Measurements from ENCODE around the gene CYB561A3. TPM values are rescaled to one million over a fixed set of nuclear protein-coding genes. Genes with fewer than 3 reads are reported as not detected.

The CYB561A3 gene
- total and polyA plus RNA-seq, 2 of the 13 experiments (the other 11 are each of a cell fraction or from before 2014, with no cell fraction given): 11.4 to 14.9 TPM

DNA sequence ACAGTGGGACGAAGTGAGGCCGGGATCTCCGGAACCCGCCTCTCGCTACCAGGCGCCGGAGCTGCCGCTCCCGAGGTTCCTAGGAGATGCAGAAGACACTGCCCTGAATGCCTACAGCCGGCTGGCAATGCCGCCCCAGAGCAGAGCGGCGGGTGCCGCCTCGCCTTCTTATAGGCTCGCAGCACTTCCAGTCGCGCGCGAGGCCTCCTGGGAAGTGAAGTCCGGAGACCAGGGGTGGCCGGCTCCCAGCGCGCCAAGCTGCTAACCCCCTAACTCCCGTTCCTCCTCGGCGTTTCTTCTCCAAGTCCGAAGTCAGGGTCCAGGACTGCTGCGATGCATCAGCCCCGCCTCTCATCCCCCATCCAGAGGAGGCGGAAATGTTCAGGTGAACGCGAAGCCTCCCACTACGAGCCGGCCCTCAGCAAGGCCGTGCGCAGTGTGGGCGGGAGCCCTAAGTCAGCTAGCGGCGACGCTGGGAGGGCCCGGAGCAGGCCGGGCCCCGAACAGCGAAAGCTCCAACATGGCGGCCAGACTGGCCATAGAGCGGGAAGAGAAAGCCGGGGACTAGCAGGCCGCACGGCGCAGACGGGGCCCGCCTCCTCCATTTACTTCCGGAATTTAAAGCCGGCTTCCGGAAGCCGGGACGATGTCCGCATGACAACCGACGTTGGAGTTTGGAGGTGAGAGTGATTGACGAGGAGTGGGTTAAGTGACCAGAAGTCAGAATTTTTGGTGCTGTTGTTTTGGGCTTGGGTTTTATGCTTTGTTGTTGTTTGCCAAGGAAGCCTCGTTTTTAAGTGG is at the start of gene CYB561A3, which contains the start of gene TMEM138 (continued):
- TF ChIP-seq, protein P1, sequence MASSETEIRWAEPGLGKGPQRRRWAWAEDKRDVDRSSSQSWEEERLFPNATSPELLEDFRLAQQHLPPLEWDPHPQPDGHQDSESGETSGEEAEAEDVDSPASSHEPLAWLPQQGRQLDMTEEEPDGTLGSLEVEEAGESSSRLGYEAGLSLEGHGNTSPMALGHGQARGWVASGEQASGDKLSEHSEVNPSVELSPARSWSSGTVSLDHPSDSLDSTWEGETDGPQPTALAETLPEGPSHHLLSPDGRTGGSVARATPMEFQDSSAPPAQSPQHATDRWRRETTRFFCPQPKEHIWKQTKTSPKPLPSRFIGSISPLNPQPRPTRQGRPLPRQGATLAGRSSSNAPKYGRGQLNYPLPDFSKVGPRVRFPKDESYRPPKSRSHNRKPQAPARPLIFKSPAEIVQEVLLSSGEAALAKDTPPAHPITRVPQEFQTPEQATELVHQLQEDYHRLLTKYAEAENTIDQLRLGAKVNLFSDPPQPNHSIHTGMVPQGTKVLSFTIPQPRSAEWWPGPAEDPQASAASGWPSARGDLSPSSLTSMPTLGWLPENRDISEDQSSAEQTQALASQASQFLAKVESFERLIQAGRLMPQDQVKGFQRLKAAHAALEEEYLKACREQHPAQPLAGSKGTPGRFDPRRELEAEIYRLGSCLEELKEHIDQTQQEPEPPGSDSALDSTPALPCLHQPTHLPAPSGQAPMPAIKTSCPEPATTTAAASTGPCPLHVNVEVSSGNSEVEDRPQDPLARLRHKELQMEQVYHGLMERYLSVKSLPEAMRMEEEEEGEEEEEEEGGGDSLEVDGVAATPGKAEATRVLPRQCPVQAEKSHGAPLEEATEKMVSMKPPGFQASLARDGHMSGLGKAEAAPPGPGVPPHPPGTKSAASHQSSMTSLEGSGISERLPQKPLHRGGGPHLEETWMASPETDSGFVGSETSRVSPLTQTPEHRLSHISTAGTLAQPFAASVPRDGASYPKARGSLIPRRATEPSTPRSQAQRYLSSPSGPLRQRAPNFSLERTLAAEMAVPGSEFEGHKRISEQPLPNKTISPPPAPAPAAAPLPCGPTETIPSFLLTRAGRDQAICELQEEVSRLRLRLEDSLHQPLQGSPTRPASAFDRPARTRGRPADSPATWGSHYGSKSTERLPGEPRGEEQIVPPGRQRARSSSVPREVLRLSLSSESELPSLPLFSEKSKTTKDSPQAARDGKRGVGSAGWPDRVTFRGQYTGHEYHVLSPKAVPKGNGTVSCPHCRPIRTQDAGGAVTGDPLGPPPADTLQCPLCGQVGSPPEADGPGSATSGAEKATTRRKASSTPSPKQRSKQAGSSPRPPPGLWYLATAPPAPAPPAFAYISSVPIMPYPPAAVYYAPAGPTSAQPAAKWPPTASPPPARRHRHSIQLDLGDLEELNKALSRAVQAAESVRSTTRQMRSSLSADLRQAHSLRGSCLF (CRISPR knock-in tag; IDR thresholded peaks at IDR 0.05; ENCODE audit: borderline replicate concordance): no peak
- TF ChIP-seq ZNF264 (CRISPR knock-in tag; IDR thresholded peaks at IDR 0.05): peak; percentile 70; the same call in 1 of the 2 replicates
- no peak for TF ChIP-seq ZNF205 (CRISPR knock-in tag; IDR thresholded peaks at IDR 0.05)
- TF ChIP-seq ZFAT (CRISPR knock-in tag; conservative IDR thresholded peaks at IDR 0.05): no peak
- TF ChIP-seq, protein P2, sequence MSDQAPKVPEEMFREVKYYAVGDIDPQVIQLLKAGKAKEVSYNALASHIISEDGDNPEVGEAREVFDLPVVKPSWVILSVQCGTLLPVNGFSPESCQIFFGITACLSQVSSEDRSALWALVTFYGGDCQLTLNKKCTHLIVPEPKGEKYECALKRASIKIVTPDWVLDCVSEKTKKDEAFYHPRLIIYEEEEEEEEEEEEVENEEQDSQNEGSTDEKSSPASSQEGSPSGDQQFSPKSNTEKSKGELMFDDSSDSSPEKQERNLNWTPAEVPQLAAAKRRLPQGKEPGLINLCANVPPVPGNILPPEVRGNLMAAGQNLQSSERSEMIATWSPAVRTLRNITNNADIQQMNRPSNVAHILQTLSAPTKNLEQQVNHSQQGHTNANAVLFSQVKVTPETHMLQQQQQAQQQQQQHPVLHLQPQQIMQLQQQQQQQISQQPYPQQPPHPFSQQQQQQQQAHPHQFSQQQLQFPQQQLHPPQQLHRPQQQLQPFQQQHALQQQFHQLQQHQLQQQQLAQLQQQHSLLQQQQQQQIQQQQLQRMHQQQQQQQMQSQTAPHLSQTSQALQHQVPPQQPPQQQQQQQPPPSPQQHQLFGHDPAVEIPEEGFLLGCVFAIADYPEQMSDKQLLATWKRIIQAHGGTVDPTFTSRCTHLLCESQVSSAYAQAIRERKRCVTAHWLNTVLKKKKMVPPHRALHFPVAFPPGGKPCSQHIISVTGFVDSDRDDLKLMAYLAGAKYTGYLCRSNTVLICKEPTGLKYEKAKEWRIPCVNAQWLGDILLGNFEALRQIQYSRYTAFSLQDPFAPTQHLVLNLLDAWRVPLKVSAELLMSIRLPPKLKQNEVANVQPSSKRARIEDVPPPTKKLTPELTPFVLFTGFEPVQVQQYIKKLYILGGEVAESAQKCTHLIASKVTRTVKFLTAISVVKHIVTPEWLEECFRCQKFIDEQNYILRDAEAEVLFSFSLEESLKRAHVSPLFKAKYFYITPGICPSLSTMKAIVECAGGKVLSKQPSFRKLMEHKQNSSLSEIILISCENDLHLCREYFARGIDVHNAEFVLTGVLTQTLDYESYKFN (CRISPR knock-in tag; conservative IDR thresholded peaks at IDR 0.05): peak; percentile 58; the same call in 1 of the 2 replicates
- TF ChIP-seq, protein P3, sequence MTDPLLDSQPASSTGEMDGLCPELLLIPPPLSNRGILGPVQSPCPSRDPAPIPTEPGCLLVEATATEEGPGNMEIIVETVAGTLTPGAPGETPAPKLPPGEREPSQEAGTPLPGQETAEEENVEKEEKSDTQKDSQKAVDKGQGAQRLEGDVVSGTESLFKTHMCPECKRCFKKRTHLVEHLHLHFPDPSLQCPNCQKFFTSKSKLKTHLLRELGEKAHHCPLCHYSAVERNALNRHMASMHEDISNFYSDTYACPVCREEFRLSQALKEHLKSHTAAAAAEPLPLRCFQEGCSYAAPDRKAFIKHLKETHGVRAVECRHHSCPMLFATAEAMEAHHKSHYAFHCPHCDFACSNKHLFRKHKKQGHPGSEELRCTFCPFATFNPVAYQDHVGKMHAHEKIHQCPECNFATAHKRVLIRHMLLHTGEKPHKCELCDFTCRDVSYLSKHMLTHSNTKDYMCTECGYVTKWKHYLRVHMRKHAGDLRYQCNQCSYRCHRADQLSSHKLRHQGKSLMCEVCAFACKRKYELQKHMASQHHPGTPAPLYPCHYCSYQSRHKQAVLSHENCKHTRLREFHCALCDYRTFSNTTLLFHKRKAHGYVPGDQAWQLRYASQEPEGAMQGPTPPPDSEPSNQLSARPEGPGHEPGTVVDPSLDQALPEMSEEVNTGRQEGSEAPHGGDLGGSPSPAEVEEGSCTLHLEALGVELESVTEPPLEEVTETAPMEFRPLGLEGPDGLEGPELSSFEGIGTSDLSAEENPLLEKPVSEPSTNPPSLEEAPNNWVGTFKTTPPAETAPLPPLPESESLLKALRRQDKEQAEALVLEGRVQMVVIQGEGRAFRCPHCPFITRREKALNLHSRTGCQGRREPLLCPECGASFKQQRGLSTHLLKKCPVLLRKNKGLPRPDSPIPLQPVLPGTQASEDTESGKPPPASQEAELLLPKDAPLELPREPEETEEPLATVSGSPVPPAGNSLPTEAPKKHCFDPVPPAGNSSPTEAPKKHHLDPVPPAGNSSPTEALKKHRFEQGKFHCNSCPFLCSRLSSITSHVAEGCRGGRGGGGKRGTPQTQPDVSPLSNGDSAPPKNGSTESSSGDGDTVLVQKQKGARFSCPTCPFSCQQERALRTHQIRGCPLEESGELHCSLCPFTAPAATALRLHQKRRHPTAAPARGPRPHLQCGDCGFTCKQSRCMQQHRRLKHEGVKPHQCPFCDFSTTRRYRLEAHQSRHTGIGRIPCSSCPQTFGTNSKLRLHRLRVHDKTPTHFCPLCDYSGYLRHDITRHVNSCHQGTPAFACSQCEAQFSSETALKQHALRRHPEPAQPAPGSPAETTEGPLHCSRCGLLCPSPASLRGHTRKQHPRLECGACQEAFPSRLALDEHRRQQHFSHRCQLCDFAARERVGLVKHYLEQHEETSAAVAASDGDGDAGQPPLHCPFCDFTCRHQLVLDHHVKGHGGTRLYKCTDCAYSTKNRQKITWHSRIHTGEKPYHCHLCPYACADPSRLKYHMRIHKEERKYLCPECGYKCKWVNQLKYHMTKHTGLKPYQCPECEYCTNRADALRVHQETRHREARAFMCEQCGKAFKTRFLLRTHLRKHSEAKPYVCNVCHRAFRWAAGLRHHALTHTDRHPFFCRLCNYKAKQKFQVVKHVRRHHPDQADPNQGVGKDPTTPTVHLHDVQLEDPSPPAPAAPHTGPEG (CRISPR knock-in tag; IDR thresholded peaks at IDR 0.05): 0 out of 2 replicates have a peak, but pooled peaks have one; percentile 58
- no peak for TF ChIP-seq ZNF841 (CRISPR knock-in tag; IDR thresholded peaks at IDR 0.05; ENCODE audit: borderline replicate concordance)
- TF ChIP-seq ZNF605 (CRISPR knock-in tag; IDR thresholded peaks at IDR 0.05): peak; percentile 90
- TF ChIP-seq SKI (IDR thresholded peaks at IDR 0.05; ENCODE audit: partially characterized antibody): no peak
- TF ChIP-seq, protein P4, sequence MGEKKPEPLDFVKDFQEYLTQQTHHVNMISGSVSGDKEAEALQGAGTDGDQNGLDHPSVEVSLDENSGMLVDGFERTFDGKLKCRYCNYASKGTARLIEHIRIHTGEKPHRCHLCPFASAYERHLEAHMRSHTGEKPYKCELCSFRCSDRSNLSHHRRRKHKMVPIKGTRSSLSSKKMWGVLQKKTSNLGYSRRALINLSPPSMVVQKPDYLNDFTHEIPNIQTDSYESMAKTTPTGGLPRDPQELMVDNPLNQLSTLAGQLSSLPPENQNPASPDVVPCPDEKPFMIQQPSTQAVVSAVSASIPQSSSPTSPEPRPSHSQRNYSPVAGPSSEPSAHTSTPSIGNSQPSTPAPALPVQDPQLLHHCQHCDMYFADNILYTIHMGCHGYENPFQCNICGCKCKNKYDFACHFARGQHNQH (CRISPR knock-in tag; IDR thresholded peaks at IDR 0.05): peak; percentile 49; the same call in 1 of the 2 replicates
- TF ChIP-seq ZNF713 (CRISPR knock-in tag; IDR thresholded peaks at IDR 0.05): no peak
- no peak for TF ChIP-seq REXO4 (CRISPR knock-in tag; IDR thresholded peaks at IDR 0.05; ENCODE audit: borderline replicate concordance)

All from HepG2 (cell line).